ENCODE measurements around the gene ACTR6. TPM values are rescaled to one million over a fixed set of nuclear protein-coding genes. Genes with fewer than 3 reads are reported as not detected.

The ACTR6 gene
- total and polyA plus RNA-seq, 9 donors, result 13.4 to 28.0 (median 19.8) TPM

GRCh38 chr12:100189636-100190394, 10.8 kb upstream of the ACTR6 start:
- 90 to 93% (median 91%) methylated on average over 13 of the region's 13 CpGs for WGBS, 3 donors
- Histone ChIP-seq H3K27me3 (no peaks in the 10 kb centered on the region), H3K4me1 (ENCODE audit: insufficient read depth) (peaks cover 2% of the 10 kb centered on the region), H3K4me3 (no peak overlapping the region), H3K36me3 (no peaks in the 10 kb centered on the region), H3K9me3 (no peaks in the 10 kb centered on the region), H3K27ac (no peak overlapping the region)
- intact Hi-C loops (cut with DNase I), result no loop called here
- TF ChIP-seq EP300 (IDR thresholded peaks at IDR 0.05) (no peak), POLR2A (IDR thresholded peaks at IDR 0.05) (no peak), CTCF (IDR thresholded peaks at IDR 0.05) (no peak)
- no peak for DNase-seq

- 93 to 97% (median 95%) methylated on average over 1 of the region's 1 CpG for WGBS, 3 donors
- no peak for DNase-seq
- intact Hi-C loops (cut with DNase I), result no loop called here
- no peaks in the 10 kb centered on the region for H3K4me1 ChIP-seq (ENCODE audit: insufficient read depth)
- H3K27me3 ChIP-seq, result no peaks in the 10 kb centered on the region
- no peaks in the 10 kb centered on the region for H3K36me3 ChIP-seq
- H3K27ac ChIP-seq, result no peak overlapping the region
- H3K9me3 ChIP-seq, result no peaks in the 10 kb centered on the region
- TF ChIP-seq CTCF (IDR thresholded peaks at IDR 0.05) (no peak), EP300 (IDR thresholded peaks at IDR 0.05) (no peak), POLR2A (IDR thresholded peaks at IDR 0.05) (no peak)
- H3K4me3 ChIP-seq, result no peak overlapping the region
Observed at GRCh38 chr12:100193085-100193484, 7.5 kb upstream of the ACTR6 start.

- Histone ChIP-seq H3K27ac (no peak overlapping the region), H3K9me3 (no peaks in the 10 kb centered on the region), H3K27me3 (no peaks in the 10 kb centered on the region), H3K4me1 (ENCODE audit: insufficient read depth) (peaks cover 4% of the 10 kb centered on the region), H3K4me3 (no peak overlapping the region), H3K36me3 (no peaks in the 10 kb centered on the region)
- 91 to 93% (median 92%) methylated on average over 4 of the region's 4 CpGs for WGBS, 3 donors
- TF ChIP-seq EP300 (IDR thresholded peaks at IDR 0.05) (no peak), POLR2A (IDR thresholded peaks at IDR 0.05) (no peak), CTCF (IDR thresholded peaks at IDR 0.05) (no peak)
- DNase-seq, result no peak
- intact Hi-C loops (cut with DNase I), result no loop called here
Observed at GRCh38 chr12:100197486-100197885, 3.1 kb upstream of the ACTR6 start.

GRCh38 chr12:100199023-100199346, 1.6 kb upstream of the ACTR6 start:
- Histone ChIP-seq H3K36me3 (no peaks in the 10 kb centered on the region), H3K27me3 (no peaks in the 10 kb centered on the region), H3K9me3 (no peaks in the 10 kb centered on the region), H3K4me3 (peak overlapping the region; percentile 56), H3K27ac (peak overlapping the region in 1 of 2 donors; percentile 52), H3K4me1 (ENCODE audit: insufficient read depth) (peaks cover 4% of the 10 kb centered on the region)
- TF ChIP-seq EP300 (IDR thresholded peaks at IDR 0.05) (no peak), POLR2A (IDR thresholded peaks at IDR 0.05) (no peak), CTCF (IDR thresholded peaks at IDR 0.05) (no peak)
- intact Hi-C loops (cut with DNase I), result no loop called here
- DNase-seq, result no peak
- 56 to 59% (median 57%) methylated on average over 6 of the region's 6 CpGs for WGBS, 3 donors
